Hematopoietic multipotent progenitor cell treated with erythropoietin and hydrocortisone succinate and interleukin-3 and kit ligand, for 17 days (in vitro differentiated cells): Measurements from ENCODE around the gene TRIO.
"Not testable (repeated sequence)": the region's sequence is repeated elsewhere in the genome, so short reads cannot be mapped to it uniquely, and the experiment has no call there.

Experiments used
- DNase-seq: peaks from one replicate; pipeline ENCODE4 v3.0.0-alpha.2; 2015; ENCODE audit warnings: low spot score

The TRIO gene

DNA sequence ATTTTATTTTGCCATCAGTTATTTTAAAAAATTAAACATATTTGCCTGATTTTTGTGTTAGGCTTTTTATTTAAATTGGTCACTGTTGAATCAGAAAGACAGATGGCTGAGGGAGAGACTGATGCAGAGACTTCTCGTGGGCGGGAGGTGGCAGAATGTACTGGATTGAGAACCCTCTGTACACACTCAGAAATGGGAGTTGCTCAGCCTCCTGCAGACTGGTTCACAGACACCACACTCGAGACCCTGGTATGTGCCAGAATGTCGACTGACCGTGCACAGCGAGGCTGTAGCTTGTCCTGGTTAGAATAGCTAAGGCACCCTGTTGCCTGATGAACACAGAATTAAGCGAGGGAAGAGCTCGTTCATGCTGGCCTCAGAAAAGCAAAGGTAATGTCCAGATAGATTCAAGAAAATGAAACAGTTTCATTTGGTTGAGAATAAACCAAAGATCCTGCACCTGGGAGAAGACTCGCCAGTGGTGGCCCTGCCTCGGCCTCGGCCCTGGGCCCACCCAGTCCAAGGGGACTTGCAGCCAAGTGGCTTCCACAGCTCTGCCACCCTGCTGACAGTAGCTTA, 367.1 kb downstream of the TRIO start:
- DNase-seq: no peak

DNA sequence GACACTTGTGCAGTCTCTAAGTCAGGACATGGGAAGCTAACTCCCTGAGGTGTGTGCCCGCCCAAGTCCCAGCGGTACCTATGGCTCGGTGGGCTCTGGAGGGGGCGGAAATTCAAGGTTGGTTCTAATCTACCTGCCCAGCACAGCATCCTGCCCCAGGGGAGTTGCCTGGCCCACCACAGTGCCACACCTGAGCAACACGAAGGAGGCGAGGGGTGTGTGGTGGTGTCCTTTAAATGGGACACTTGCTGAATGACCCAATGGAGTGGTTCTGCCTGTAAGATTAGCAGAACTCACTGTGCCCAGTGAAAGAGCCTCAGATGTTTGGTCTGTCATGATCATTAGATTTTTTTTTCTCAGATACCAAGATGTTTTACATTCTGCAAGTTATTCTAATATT, 367.7 kb downstream of the TRIO start:
- no peak for DNase-seq

GRCh38 chr5:14512574-14512973, 369.4 kb downstream of the TRIO start:
- DNase-seq: no peak

GRCh38 chr5:14513266-14513665, 370.1 kb downstream of the TRIO start:
- no peak for DNase-seq

- no peak for DNase-seq
Observed at GRCh38 chr5:14516901-14517300, 373.8 kb downstream of the TRIO start.

DNA sequence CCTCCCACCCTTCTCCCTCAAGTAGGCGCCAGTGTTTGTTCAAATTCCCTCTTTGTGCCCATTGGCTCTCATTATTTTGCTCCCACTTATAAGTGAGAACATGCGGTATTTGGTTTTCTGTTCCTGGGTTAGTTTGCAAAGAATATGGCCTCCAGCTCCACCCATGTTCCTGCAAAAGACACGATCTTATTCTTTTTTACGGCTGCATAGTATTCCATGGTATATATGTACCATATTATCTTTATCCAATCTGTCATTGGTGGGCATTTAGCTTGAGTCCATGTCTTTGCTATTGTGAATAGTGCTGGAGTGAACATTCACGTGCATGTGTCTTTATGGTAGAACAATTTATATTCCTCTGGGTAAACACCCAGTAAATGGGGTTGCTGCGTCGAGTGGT, 375.5 kb downstream of the TRIO start:
- DNase-seq: no peak

- DNase-seq: no peak
Observed at GRCh38 chr5:14521748-14522147, 378.6 kb downstream of the TRIO start.

DNA sequence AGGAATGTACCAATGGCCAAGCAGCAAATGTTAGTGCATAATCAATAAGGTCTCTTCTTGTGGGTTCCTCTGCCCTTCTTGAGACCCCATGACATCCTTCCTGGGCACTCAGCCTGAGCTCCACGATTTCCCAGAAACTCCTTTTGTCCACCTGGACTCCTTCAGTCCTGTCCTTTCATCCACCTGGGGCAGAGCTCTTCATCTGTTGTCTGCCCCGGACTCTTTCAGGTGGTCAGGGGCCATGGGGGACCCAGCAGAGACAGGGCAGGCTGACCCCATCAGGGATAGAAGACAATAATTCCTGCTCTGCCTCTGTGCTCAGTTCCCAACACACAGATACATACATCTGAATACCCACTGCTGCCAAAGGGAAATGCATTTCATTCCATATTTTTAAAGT, 379.6 kb downstream of the TRIO start:
- DNase-seq: no peak

DNA sequence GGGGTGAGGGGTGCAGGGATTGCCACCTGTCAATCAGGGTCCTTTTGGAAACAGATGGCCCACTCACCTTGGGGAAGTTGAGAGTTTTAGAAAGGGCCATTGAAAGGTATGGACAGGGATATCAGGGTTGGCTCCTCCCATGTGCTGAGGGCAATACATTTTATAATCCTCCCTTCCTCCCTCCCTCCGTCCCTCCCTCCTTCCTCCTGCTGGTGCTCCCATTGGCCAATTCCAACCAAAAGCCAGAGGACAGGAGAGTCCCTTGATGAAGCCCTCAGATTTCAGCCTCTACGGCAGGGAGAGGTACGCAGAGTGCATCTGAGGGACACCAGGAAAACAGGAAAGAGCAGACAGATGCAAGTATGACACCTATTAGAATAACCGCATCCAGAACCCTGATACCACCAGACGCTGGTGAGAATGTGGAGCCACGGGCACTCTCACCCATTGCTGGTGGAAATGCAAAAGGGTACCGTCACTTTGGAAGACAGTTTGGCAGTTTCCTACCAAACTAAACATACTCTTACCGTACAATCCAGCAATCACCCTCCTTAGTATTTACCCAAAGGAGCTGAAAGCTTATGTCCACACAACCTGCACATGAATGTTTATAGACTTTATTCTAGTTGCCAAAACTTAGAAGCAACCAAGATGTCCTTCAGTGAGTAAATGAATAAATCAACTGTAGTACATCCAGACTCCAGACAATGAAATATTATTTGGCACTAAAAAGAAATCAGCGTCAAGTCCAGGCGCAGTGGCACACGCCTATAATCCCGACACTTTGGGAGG, 380.3 kb downstream of the TRIO start:
- no peak for DNase-seq

DNA sequence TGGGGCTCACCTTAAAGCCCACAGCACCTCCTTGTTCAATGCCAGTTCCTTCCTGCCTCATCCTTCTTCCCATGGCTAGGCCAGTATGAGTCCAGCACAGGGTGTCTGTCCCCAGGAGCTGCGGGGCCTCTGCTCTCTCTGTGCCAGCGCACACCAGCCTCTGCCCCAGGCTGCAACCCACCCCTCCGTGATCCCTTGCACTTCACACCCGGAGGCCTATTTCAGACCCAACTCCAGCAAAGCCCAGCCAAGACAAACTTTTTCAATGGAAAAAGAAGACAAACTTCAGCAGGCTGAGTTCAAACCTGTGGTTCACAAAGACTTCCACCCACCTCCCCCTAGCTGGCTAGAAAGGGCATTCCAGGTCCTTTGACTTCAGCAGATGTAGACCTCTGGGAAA, 382.3 kb downstream of the TRIO start:
- DNase-seq: no peak

GRCh38 chr5:14526493-14526892, 383.4 kb downstream of the TRIO start:
- no peak for DNase-seq

- no peak for DNase-seq
Observed at GRCh38 chr5:14528115-14528514, 385.0 kb downstream of the TRIO start.

GRCh38 chr5:14528926-14529325, 385.8 kb downstream of the TRIO start:
- DNase-seq: no peak

DNA sequence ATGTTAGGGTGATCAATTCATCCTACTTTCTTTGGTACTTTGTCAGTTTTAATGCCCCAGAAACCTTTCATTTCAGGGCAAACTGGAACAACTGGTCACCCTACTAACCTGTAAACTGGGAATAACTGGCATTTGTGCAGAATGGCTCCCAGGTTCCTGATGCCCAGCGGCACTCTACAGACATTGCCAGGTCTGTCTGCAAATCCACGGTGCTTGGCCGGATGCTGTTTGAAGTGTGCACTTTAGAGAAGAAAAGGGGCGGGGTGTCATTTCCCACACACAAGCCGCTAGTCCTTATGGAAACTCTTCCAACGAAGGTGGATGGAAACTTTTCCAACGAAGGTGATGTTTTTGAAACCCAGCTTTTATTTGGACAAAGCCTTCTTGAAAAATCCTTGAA, 388.5 kb downstream of the TRIO start:
- no peak for DNase-seq

DNA sequence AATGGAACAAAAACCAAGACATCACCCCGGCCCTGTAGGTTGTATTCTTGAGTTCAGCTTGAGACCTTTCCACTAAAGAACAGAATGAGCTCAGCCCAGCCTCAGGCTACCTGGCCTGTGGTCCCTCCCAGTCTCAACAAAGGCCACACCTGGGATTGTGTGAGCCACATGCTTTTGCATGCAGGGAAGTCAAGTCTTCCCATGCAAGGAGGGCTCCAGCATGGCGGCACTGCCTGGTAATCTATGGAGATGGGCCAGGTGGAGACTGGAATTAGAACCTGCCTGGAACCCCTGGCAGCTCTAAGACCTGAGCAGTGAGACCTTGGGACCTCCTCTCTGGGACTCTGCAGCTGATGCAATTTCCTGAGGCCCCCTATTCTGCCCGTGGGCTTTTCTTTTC, 389.0 kb downstream of the TRIO start:
- no peak for DNase-seq

GRCh38 chr5:14534773-14535172, 391.6 kb downstream of the TRIO start:
- DNase-seq: no peak

- DNase-seq: no peak
Observed at GRCh38 chr5:14545308-14545707, 402.2 kb downstream of the TRIO start.

DNA sequence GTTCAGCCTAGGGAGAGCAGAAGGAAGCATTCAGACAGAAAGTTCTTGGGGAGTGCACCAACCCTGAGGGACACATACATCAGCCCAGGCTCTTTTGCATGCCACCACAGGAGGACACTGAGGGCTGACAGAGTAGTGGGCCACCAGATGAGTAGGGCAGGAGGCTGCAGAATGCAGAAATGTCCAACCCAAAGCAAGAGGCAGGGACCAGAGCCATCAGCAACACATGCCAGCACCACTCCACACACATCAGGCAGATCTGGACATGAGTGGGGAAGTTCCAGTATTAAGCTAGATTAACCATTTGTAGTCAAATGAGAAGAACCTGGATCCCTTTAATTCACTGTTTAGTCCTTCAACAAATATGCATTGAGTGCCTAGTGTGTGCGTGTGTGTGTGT, 402.7 kb downstream of the TRIO start:
- DNase-seq: no peak

GRCh38 chr5:14547666-14548065, 404.5 kb downstream of the TRIO start:
- no peak for DNase-seq

GRCh38 chr5:14551211-14551610, 408.1 kb downstream of the TRIO start:
- DNase-seq: no peak

DNA sequence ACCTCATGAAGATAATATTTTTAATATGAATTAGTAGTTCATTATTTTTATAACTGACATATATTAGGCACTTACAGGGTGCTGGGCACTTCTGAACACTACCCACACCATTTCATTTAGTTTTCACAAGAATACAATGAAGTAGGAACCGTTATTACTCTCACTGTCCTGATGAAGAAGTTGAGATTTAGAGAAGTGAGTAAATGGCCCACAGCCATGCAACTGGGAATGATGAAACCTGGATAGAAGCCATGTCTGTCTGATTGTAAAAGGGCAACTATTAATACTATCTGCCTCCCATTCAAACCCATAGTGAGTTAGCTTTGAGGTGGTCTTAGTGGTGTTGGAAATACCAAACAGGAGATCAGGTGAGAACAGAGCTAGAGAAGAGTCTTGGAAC, 408.9 kb downstream of the TRIO start:
- DNase-seq: no peak

GRCh38 chr5:14554288-14554687, 411.1 kb downstream of the TRIO start:
- not testable (repeated sequence) for DNase-seq

DNA sequence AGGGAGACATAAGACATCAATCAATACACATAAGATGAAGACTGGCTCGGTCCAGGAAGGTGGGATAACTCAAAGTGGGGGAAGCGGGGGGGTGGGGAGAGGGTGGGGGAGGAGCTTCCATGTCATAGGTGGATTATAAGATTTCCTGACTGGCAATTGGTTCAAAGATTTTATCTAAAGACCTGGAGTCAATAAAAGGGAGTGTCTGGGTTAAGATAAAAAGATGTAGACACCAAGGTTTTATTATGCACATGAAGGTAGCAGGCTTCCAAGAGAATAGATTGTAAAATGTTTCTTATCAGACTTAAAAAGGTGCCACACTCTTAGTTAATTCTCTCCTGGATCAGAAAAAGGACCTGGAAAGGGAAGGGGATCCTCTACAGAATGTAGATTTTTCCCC, 412.9 kb downstream of the TRIO start:
- no peak for DNase-seq

DNA sequence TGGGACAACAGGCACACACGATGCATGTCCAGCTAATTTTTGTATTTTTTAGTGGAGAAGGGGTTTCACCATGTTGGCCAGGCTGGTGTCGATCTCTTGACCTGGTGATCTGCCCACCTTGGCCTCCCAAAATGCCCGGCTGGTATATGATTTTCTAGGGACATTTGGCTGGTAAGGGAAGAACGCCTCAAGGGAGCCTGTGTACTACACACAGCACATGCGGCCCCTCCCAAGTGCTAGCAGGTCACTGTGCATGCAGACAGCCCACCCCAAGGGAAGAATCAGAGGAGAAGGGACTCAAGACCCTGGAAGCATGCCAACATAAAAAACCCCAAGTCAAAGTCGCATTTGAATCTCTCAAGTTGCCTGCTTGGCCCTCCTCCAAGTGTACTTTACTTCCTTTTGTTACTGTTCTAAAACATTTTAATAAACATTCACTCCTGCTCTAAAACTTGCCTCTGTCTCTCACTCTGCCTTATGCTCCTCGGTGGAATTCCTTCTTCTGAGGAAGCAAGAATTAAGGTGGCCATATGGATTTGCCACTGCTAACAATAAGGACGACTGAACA, 414.1 kb downstream of the TRIO start:
- no peak for DNase-seq
